Fibroblast of skin of back (primary cell): ENCODE data around the gene LSM14B.

Experiments
- DNase-seq: peaks from one replicate; pipeline ENCODE4 v3.0.0-alpha.2; 2013

LSM14B gene

DNA sequence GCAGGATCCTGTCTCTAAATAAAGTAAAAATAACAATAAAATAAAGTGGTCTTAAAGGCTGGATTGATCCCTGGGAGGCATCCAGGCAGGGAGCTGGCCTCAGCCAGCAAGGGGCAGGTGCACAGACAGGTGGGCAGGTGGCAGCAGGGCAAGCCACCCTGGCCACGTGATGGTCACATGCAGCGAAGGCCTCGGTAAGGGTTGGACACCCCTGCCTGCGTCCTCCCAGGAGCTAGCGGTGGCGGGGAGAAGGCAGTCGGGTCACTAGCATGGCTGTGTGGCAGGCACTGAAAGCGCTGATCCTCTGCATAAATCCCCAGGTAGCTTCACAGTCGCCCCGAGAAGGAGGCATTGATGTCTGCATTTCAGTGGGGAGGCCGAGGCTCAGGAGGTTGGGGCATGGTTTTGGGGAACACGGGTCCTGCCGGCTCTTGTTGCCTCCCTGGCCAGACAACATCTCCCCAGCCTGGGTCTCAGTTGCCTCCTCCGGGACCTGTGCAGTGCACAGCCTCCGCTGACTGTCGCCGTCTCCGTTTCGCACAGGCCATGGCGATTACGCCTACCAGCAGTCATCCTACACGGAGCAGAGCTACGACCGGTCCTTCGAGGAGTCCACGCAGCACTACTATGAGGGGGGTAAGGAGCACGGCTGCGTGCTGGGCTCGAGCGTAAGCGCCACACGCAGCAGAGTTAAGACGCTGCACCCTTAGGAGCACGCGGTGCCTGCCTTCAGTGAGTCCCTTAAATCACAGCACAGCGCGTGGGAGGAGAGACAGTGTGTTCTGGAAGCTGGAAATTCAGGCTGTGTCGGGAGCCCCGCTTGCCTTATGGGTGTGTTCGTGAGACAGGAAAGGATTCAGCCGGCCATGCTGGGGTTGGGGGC is 42.8 kb downstream of the LSM14B start:
- no peak for DNase-seq

DNA sequence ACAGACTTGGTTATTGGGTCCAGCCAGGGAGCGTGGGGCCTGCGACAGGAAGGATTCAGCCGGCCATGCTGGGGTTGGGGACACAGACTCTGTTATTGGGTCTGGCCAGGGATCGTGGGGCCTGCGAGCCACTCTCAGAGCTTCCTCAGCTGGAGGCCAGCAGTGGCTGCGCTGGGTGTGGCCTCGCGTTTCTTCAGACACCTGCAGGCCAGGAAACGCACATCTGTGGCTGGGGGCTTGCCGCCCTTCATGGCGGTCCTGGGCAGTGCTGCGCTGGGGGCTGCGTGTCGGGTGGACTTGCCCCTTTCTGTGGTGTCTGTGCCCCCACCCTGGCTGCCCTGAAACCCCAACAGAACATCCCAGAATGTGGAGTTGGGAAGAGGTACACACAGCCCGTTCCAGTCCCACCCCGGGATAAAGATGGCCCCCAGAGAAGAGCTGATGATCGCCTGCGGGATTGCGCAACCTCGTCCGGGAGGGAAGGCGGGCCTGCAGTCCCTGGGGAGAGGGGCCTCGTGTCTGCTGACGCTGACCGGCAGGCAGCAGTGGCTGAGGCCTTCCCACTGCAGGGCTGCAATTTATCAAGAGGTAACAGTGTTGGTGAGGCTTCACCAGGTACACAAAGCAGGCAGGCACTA is 43.6 kb downstream of the LSM14B start:
- no peak for DNase-seq

DNA sequence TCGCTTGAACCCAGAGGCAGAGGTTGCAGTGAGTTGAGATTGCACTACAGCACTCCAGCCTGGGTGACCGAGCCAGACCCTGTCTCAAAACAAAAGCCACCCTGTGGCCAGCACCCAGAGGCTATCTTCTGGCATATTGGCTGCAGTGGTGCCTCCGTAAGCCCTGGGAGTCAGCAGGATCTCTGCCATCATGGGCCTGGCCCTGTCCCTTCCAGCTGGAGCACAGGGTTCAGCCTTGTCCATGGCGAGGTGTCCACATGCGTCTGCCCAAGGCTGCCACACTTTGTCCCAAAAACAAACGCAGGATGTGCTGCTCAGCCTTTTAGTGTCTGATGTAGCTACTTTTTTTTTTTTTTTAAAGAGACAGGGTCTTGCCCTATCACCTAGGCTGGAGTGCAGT is 45.2 kb downstream of the LSM14B start:
- DNase-seq, result no peak

DNA sequence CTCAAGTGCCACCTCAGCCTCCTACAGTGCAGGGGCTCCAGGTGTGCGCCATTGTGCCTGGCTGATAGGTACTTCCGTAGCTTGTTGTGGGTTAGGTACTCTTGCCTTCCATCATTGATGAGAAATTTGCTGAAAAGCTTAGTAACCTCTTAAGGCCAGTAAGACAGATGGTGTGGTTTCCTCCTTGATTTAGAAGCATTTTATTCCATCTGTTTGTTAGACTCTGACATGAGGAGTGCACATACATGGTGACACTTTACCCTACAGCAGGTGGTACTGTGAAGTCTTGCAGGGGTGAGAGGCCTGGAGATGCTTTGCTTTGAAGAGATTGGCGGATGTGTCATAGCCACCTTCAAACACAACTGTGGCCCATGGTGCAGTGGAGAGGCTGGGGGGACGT is 45.8 kb downstream of the LSM14B start:
- DNase-seq, result no peak

DNA sequence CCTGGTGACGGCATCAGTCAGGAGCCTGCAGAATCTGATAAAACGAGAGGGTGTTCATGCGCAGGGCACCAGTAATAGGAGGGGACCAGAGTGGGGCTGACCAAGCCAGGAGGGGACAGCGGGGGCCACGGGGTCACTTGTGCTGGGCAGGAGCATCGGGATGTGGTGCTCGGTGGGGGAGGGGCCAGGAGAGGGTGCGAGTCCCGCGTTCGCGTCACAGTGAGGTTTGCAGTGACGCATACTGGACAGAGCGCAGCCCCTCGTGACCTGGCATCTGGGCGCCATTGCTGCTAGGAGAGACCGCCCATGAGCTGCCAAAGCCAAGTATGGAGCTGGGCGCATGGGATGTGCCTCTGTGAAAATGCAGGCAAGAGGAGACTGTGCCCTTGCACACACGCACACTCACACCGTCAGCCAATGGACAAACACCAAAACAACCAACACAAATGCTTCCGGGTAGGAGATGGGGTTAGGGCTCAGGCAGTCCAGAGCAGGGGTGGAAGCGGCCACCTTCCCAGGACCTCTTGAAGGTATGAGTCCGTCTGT is 46.7 kb downstream of the LSM14B start:
- DNase-seq, result no peak

DNA sequence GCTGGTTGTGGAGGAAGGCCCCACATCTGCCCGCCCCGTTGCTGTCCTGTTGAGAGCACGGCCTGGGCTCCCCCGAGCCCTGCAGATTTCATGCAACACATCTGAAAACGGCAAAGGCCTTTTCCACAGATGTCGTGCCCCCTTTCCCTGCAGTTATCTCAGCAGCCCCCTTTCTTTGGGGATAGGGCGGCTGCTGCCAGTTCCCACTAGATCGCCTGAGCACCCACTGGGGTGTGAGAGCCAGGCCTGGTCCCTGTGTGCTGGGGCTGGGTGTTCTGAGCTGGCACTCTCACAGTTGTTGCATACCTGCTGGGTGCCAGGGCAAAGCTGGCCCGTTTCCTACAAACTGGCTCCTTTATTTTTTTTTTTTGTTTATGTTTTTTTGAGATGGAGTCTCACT is 48.3 kb downstream of the LSM14B start:
- DNase-seq, result no peak

DNA sequence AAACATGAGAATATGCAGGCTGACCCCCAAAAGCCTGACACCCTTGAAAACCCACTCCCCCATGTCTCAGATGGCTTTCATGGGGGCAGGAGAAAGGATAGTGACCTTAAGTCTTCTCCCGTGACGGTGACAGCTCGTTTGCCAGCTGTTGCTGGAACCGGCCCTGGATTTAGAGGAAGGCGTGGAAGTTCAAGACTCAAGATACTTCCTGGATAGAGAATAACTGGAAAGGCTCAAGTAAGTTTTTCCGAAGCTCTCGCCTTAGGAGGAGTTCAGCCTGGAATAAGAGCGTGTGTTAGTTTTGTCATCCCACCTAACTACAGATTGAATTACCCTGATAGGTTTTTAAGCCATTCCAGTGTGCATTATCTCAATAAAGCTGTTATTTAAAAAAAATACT is 49.0 kb downstream of the LSM14B start:
- DNase-seq, result no peak

DNA sequence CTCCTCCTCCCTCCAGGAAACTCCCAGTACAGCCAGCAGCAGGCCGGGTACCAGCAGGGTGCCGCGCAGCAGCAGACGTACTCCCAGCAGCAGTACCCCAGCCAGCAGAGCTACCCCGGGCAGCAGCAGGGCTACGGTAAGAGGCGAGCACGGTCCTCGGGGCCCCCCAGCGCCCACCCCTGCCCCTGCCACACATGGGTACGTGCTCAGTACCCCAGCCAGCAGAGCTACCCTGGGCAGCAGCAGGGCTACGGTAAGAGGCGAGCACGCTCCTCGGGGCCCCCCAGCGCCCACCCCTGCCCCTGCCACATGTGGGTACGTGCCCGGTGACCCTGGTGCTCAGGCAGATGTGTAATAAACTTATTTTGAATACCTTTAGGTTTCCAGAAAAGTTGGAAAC is 50.4 kb downstream of the LSM14B start:
- DNase-seq, result no peak

DNA sequence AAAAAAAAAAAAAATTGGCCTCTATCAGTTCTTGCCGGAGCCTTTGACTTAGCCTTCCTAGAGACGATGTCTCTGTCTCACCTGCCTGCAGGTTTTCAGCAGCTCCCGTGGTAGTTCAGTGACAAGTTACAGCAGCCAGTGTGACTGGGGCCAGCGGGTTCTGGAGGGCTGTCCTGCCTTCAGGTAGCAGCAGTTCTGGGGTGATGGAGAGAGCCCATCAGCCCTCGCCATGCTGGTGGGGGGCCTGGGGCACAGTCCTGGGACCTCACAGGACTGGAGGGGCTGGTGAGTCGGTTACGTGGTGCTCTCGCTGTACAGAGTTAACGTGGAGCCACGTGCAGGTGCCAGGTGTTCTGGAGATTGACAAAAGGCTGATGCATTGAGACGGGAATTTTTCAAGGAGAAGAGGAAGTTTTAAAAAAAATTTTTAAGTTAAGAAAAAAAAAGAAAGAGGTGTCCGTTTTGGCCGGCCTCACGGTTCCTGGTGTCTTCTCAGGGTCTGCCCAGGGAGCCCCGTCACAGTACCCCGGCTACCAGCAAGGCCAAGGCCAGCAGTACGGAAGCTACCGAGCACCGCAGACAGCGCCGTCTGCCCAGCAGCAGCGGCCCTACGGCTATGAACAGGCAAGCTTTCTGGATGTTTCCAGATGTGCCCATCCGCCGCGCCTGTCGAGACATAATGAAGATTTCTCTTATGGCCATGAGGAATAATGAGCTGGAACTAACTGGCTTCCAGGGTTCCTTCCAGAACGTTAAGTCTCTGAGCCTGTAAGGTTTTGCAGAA is 51.9 kb downstream of the LSM14B start:
- DNase-seq, result no peak

DNA sequence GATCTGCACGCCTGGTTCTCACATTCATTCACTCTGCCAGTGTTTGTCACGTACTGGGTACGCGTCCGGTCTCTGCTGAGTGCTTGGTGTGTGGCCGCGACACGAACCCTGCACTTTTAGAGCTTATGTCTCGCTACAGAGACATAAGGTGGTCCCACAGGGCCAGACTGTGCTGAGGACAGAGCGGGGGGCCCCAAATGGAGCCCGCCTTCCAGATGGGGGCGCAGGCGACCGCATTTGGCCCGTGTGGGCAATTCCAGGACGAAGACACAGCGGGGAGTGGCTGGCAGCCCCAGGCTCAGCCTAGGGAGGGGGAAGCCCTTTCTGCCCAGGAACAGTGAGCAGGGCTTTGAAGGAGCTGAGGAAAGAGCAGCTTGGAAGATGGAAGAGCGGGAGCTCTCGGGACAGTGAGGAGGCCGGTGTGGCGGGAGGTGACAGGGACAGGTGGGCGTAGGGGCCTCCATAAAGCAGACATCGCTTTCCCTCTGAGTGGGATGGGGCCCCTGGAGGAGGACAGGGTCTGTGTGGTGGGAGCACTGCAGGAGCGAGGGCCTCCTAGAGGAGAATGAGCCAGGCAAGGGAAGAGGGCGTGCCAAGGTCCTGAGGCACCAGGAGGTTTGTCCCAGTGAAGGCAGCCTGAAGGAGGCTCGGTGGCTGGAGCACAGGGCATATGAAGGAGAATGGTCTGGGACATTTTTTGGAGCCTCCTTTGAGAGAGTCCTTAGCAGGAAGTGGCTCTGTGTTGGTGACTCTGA is 52.8 kb downstream of the LSM14B start:
- DNase-seq, result no peak

DNA sequence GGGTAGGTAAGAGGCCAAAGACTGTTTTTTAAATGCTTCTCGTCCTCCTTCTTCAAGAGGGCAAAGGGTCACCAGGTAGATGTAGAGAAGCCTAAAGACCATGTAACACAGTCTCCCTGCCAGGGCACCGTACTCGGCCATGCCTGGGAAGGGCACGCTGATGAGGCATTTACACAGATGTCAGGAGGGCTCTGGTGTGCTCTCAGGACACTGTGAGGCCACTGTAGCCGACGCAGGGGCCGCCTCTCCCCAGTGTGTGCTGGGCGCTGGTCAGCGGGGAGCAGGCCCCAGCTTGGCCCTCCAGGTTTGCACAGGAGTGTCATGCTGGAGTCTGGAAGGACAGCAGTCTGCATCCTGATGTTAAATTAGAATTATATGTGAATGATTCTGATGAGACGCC is 53.4 kb downstream of the LSM14B start:
- DNase-seq, result no peak

DNA sequence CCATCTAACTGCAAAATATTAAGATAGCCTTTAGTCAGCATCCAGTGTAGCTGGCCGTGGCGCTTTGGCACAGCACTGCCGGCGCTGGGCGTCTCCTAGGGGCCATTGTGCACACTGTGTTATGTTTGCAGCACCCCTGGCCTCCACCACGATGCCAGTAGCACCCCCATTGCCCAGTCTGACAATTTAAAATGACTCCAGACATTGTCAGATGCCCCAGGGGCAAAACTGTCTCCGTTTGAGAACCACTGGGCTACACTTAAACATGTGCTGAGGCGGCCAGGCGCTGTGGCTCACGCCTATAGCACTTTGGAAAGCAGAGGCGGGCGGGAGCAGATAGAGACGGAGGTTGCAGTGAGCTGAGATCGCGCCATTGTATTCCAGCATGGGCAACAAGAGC is 54.6 kb downstream of the LSM14B start:
- DNase-seq, result no peak

DNA sequence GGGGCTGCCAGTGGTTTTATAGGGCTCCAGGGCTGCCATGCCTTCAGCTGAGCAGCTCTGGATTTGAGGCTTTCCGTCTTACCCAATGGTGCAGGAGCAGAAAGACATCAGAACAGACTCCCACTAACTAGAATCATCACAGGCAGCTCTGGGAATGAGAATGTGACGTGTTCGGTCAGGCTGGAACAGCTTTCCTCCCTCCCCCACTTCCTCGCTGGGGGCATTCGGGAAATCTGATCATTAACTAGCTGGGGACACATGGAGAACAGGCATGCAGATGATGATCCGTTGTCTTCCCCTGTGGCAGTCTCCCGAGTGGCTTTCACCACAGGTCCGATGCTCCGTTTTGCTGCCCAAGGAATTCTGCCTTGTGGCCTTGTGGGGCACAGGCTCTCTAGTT is 55.0 kb downstream of the LSM14B start:
- no peak for DNase-seq

DNA sequence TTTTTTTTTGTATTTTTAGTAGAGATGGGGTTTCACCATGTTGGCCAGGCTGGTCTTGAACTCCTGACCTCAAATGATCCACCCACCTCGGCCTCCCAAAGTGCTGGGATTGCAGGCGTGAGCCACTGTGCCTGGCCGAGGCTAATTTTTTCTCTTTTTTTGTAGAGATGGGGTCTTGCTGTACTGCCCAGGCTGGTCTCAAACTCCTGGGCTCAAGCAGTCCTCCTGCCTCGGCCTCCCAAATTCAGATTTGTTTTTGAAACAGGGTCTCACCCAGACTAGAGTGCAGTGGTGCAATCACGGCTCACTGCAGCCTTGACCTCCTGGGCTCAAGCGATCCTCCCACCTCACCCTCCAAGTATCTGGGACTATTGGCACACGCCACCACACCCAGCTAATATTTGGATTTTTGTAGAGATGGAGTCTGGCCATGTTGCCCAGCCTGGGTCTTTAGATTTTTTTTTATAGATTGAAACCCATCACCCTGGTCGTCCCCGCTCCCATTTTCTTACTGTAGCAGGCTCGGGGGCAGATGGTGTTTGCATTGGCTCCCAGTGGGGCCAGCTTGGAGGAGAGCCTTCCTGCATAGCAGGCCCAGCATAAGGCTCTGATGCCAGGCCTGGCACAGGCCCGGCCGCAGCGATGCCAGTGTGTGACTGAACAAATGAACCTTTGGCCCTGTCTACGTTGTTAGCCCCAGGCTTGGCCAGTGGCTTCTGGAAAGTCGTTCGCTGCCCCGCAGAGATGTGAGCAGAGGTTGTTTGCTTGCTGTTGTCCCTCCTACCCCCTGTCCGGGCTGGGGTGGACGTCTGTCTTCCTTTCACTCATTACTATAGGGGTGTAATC is 56.3 kb downstream of the LSM14B start:
- no peak for DNase-seq

DNA sequence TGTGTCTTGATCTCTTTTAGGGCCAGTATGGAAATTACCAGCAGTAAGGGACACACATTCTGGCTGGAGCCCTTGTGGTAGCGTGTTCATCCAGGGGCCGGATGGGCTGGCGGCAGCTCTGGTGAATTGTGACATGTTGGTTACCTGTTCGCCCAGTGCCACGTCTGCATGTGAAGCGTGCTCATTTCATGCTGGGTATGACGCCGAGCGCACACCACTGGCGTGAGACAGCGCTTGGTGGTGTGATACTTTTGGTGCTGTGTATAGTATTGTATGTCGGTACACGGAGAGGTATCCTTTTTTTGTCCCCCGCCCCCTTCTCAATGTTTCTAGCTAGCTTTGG is 56.9 kb downstream of the LSM14B start:
- DNase-seq, result no peak

DNA sequence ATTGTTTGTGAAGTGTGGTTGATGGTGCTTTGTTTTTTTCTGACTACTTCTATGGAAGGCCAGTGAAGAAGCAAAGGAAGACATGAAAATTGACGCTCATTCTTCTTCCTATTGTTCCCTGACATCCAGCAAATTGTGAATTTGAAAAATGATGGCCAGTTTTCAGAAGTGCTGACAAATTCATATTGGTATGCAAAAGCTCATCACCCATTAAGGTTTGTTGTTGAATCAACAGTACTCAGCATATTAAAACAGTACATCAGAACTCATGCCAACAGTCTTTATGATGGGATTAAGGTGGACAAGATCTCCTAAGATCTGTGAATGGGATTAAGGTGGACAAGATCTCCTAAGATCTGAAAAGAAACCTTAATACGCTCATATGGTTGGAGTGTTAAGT is 59.5 kb downstream of the LSM14B start:
- DNase-seq, result no peak

DNA sequence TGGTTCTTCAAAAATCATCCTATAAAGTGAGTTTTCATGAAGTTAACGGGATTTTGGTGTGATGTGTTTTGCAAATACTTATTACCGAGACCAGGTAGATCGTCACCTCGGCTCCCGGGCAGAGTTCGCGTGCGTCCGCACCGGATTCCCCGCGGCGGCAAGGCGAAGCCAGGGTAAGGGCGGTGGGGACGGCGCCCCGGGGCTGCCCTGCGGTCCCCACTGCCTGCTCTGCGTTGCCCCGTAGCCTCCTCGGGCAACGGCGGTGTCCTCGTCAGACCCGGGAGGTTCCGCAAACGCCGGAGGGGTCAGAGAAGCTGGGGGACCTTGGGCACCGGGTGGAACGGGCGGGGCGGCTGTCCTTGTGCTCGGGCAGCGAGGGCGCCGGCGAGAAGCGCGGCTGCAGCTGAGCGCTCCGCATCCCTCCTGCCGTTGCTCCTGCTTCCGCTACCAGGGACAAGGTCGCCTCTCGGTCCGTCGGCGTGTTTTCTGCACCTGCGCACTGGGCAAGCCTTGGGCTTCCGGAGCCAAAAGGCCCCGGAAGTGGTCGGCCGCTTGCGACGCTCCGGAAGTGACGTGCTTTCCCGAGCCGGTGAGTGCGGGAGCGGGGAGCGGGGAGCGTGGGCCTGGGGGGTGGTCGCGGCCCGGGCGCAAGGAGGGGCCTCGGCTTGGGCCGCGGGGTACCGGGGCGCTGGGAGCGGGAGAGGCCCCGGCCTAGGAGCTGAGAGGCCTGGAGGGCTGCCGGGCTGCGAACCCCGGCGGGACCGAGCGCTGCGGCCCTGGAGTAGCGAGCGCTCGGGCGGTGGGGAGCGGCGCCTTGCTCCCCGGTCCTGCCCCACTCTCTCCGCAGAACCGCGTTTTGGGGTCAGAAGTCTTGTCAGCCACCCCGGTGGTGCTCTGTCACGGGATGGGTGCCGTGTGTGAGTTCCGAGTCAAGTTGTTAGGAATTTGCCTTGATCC is 60.5 kb downstream of the LSM14B start, which contains the start of gene MTG2:
TSS of gene MTG2 (plus strand) at position 560 of the 957 bp plus-strand sequence. CDS start 10,393 bp downstream, outside the sequence.
- peak; percentile 96 for DNase-seq

DNA sequence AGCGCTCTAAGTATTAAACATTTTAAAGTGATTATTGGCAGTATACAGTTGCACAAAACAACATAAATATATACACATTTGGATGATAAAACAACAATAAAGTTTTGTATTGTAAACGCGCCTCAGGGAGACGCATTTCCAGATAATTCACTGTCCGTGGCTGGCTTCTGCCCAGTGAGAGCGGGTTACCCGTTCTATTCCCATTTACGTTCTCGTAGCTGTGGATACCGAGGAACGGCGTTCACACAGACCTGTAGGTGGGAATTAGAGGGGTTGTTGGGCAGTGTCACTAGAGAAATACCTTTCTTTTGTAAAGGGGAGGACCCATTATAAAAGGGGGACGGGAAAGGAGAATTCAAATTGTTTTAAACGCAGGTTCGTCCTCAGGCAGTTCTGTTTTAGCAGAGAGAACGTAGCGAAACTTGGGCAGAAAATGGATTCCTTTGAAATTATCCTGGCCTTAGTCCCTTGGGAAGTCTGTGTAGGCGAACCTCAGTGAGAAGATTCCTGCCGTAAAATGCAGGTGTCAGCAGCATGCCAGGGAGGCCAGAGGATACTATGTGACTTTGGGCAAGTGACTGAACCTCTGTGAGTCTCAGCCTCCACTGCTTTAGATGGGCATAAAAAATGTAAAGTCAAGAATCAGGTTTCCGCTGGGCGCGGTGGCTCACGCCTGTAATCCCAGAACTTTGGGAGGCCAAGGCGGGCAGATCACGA is 61.3 kb downstream of the LSM14B start:
- DNase-seq, result no peak
